ENCODE results near the gene MCHR1.

DNA sequence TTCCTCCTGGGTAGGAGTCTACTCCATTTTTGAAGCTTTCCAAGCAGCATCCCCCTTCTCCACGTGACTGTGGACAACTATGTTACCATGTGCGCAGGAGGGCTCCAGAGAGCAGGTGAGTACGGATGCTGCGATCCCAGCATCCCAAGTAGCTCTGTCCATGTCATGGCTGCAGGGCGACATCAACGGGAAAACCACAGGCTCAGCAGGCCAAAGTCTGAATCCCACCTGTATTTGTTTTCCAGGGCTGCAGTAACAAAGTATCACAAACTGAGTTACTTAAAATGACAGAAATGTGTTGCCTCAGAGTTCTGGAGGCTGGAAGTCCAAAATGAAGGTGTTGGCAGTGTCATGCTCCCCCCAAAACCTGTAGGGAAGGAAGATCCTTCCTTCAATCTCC, 40.3 kb downstream of the MCHR1 start:
- TF ChIP-seq EZH2 (IDR thresholded peaks at IDR 0.05; ENCODE audit: low read length, missing control alignments), result no peak
- TF ChIP-seq, protein P1, sequence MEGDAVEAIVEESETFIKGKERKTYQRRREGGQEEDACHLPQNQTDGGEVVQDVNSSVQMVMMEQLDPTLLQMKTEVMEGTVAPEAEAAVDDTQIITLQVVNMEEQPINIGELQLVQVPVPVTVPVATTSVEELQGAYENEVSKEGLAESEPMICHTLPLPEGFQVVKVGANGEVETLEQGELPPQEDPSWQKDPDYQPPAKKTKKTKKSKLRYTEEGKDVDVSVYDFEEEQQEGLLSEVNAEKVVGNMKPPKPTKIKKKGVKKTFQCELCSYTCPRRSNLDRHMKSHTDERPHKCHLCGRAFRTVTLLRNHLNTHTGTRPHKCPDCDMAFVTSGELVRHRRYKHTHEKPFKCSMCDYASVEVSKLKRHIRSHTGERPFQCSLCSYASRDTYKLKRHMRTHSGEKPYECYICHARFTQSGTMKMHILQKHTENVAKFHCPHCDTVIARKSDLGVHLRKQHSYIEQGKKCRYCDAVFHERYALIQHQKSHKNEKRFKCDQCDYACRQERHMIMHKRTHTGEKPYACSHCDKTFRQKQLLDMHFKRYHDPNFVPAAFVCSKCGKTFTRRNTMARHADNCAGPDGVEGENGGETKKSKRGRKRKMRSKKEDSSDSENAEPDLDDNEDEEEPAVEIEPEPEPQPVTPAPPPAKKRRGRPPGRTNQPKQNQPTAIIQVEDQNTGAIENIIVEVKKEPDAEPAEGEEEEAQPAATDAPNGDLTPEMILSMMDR (conservative IDR thresholded peaks at IDR 0.05 in 1 of 2, IDR thresholded peaks at IDR 0.05 in 1 of 2; ENCODE audit: low read depth in 1 of 2, low read length in 2 of 2), result no peak

Data from fibroblast of lung (primary cell).